Measurements from ENCODE around the gene CHAC1. TPM values are rescaled to one million over a fixed set of nuclear protein-coding genes. Genes with fewer than 3 reads are reported as not detected.
A peak's percentile ranks its signal among the peaks of the same experiment; 100 is the strongest.

Gene CHAC1
- polyA plus RNA-seq, 1 experiment, result 155 TPM

DNA sequence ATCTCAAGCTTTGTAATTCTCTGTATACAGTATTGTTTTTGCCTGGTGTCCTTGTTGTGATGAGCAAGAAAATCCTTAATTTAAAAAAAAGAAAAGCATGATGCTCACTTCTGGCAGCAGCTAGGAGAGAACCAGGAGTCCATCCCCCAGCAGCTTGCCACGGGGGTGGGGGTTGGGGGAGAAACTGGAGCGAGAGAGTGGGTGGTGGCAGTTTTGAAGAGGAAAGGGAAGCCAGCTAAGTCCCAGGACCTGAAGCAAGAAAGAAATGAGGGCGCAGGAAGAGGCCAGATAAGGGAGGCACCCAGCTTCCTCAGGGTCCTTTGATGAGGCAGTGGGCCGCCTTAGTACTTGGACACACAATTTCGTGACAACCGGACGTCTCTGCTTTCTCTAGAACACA is 23.5 kb downstream of the CHAC1 start:
- TF ChIP-seq, protein P1, sequence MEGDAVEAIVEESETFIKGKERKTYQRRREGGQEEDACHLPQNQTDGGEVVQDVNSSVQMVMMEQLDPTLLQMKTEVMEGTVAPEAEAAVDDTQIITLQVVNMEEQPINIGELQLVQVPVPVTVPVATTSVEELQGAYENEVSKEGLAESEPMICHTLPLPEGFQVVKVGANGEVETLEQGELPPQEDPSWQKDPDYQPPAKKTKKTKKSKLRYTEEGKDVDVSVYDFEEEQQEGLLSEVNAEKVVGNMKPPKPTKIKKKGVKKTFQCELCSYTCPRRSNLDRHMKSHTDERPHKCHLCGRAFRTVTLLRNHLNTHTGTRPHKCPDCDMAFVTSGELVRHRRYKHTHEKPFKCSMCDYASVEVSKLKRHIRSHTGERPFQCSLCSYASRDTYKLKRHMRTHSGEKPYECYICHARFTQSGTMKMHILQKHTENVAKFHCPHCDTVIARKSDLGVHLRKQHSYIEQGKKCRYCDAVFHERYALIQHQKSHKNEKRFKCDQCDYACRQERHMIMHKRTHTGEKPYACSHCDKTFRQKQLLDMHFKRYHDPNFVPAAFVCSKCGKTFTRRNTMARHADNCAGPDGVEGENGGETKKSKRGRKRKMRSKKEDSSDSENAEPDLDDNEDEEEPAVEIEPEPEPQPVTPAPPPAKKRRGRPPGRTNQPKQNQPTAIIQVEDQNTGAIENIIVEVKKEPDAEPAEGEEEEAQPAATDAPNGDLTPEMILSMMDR (IDR thresholded peaks at IDR 0.05; ENCODE audit: insufficient read depth, low read depth, low read length), result no peak
- ChIA-PET POLR2A (no interaction called here), CTCF (interaction anchor here (0.6 to 2.3 kb wide), 4 partner anchors 12 to 73 kb away, joined by 3 to 12 read pairs (median 6); no protein-coding TSS in a partner anchor)
- Histone ChIP-seq H3K4me3 (ENCODE audit: low read depth, low read length) (no peak overlapping the region), H3K36me3 (ENCODE audit: control insufficient read depth, insufficient read depth, low read length) (peaks cover 20% of the 10 kb centered on the region), H3K27me3 (ENCODE audit: control insufficient read depth, insufficient read depth, low read length) (no peaks in the 10 kb centered on the region)
- no peak for DNase-seq (ENCODE audit: low read depth)

DNA sequence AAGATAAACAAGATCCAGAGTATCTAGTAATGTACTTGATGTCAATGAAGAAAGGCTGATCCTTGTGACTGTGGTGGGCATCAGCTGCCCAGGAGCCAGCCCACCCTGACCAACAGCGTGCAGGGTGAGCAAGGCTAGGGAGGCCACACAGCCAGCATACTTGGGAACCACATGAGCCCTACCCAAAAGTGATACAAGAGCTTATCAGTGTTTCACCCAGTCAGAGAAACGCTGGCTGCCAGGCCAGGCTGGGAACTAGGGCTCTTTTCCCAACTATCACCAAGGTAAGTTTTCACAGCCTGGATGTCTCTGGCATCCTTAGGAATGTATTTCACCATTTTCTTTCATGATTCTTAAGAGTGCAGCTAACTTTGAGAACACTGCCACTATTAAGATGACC is 24.9 kb downstream of the CHAC1 start:
- H3K36me3 ChIP-seq (ENCODE audit: control insufficient read depth, insufficient read depth, low read length), result peaks cover 24% of the 10 kb centered on the region
- no peaks in the 10 kb centered on the region for H3K27me3 ChIP-seq (ENCODE audit: control insufficient read depth, insufficient read depth, low read length)
- ChIA-PET CTCF (no interaction called here), POLR2A (no interaction called here)
- H3K4me3 ChIP-seq (ENCODE audit: low read depth, low read length), result no peak overlapping the region
- TF ChIP-seq, protein P1 (IDR thresholded peaks at IDR 0.05; ENCODE audit: insufficient read depth, low read depth, low read length), result no peak
- DNase-seq (ENCODE audit: low read depth), result no peak

DNA sequence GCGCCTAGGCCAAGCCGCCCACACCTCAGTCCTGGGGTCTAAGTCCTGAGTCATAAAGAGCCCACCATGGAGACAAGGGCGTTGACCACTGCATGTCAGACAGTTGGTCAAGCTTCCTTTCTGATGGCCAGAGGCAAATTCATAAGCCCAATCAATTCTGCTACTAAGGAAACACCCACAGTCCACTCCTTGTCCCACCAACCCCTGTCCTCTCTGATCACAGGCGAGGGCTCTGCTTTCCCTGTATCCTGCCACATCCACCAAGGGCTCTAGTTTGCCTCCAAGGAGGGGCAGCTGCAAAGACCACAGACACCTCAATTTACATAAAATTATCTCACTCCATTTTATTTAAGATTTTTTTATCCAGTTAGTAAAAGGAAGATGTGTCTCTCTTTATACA is 25.3 kb downstream of the CHAC1 start:
- H3K27me3 ChIP-seq (ENCODE audit: control insufficient read depth, insufficient read depth, low read length), result no peaks in the 10 kb centered on the region
- ChIA-PET POLR2A (no interaction called here), CTCF (no interaction called here)
- H3K4me3 ChIP-seq (ENCODE audit: low read depth, low read length), result no peak overlapping the region
- DNase-seq (ENCODE audit: low read depth), result no peak
- TF ChIP-seq, protein P1 (IDR thresholded peaks at IDR 0.05; ENCODE audit: insufficient read depth, low read depth, low read length), result no peak
- H3K36me3 ChIP-seq (ENCODE audit: control insufficient read depth, insufficient read depth, low read length), result peaks cover 24% of the 10 kb centered on the region

DNA sequence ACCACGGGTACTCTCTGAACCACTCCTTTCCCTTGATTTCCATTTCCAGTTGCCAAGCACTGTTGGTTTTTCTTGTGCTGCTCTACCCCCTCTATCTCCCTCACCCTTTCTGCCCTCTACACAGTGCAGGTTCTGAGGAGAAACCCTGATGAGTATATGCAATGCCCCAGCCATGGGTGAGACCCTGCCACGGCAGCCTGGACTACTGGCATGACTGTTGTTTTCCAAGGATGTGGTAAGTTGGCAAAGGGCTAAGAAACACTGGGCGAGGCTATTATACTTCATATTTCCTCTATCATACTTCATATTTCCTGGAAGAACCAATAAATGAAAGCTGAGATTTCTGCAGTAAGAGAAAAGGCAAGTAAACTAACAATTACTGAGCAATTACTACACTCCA is 27.9 kb downstream of the CHAC1 start:
- ChIA-PET CTCF (interaction anchor here (1.5 to 2.6 kb wide), 2 partner anchors 39 to 87 kb away, joined by 3 to 19 read pairs; partner anchors contain the start of gene VPS18), POLR2A (no interaction called here)
- no peak for DNase-seq (ENCODE audit: low read depth)
- H3K4me3 ChIP-seq (ENCODE audit: low read depth, low read length), result no peak overlapping the region
- H3K27me3 ChIP-seq (ENCODE audit: control insufficient read depth, insufficient read depth, low read length), result no peaks in the 10 kb centered on the region
- TF ChIP-seq, protein P1 (IDR thresholded peaks at IDR 0.05; ENCODE audit: insufficient read depth, low read depth, low read length), result no peak
- H3K36me3 ChIP-seq (ENCODE audit: control insufficient read depth, insufficient read depth, low read length), result peaks cover 29% of the 10 kb centered on the region

DNA sequence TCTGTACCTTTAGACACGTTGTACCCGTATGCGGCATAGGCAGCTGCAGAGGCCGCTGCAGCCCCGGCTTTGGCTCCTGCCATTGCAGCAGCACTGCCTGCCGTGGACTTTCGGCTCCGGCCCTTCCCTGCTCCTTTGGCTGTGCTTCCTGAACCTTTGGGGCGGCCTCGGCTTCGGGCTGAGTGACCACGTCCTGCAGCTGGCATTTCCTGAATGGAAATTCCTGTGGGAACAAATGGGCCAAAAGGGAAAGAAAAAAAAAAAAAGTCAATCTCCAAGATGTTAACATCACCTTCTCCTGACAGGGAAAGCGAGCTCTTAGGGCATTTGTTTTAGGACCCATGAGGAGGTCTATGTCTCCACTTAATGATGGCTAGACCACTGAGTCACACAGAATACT is 29.6 kb downstream of the CHAC1 start:
- CTCF ChIA-PET, result interaction anchor here (0.8 to 2.6 kb wide), 12 partner anchors 8 to 89 kb away, joined by 3 to 19 read pairs (median 4); partner anchors contain the start of gene VPS18
- POLR2A ChIA-PET, result no interaction called here
- no peaks in the 10 kb centered on the region for H3K27me3 ChIP-seq (ENCODE audit: control insufficient read depth, insufficient read depth, low read length)
- TF ChIP-seq, protein P1 (IDR thresholded peaks at IDR 0.05; ENCODE audit: insufficient read depth, low read depth, low read length), result no peak
- H3K36me3 ChIP-seq (ENCODE audit: control insufficient read depth, insufficient read depth, low read length), result peaks cover 27% of the 10 kb centered on the region
- no peak overlapping the region for H3K4me3 ChIP-seq (ENCODE audit: low read depth, low read length)
- DNase-seq (ENCODE audit: low read depth), result peak; percentile 81
